Subcutaneous abdominal adipose tissue (tissue), 5 donors: ENCODE data around the gene THBS2.

Experiments used
- H3K27ac ChIP-seq: one replicate; pipeline ENCODE4 v1.7.0; 2013; ENCODE audit warnings: low read depth, mild to moderate bottlenecking, inconsistent platforms, low read length, moderate library complexity
- H3K27me3 ChIP-seq, 5 donors: one replicate each; pipeline ENCODE4 v1.7.0; 2013; ENCODE audit warnings: low read length in 5 of 5, inconsistent platforms in 1 of 5; ENCODE audit not compliant: control insufficient read depth in 5 of 5, insufficient read depth in 4 of 5
- H3K36me3 ChIP-seq, 5 donors: one replicate each; pipeline ENCODE4 v1.7.0; 2013; ENCODE audit warnings: low read length in 5 of 5; ENCODE audit not compliant: control insufficient read depth in 5 of 5, insufficient read depth in 5 of 5
- H3K4me1 ChIP-seq, 5 donors: one replicate each; pipeline ENCODE4 v1.7.0; 2013; ENCODE audit warnings: low read length in 5 of 5, mild to moderate bottlenecking in 3 of 5, moderate library complexity in 1 of 5; ENCODE audit not compliant: control insufficient read depth in 5 of 5, insufficient read depth in 5 of 5
- H3K4me3 ChIP-seq, 5 donors: one replicate each; pipeline ENCODE4 v1.7.0; 2013; ENCODE audit warnings: low read length in 5 of 5, low read depth in 1 of 5
- H3K9ac ChIP-seq, 5 donors: one replicate each; pipeline ENCODE4 v1.7.0; 2013; ENCODE audit warnings: low read length in 5 of 5, mild to moderate bottlenecking in 4 of 5, moderate library complexity in 3 of 5
- H3K9me3 ChIP-seq, 5 donors: one replicate each; pipeline ENCODE4 v1.7.0; 2013; ENCODE audit warnings: low read length in 5 of 5; ENCODE audit not compliant: control insufficient read depth in 5 of 5
- donor health status: healthy.
- donor health status: healthy.
- donor health status: healthy.
- donor health status: healthy.
- donor health status: healthy.

THBS2 gene

DNA sequence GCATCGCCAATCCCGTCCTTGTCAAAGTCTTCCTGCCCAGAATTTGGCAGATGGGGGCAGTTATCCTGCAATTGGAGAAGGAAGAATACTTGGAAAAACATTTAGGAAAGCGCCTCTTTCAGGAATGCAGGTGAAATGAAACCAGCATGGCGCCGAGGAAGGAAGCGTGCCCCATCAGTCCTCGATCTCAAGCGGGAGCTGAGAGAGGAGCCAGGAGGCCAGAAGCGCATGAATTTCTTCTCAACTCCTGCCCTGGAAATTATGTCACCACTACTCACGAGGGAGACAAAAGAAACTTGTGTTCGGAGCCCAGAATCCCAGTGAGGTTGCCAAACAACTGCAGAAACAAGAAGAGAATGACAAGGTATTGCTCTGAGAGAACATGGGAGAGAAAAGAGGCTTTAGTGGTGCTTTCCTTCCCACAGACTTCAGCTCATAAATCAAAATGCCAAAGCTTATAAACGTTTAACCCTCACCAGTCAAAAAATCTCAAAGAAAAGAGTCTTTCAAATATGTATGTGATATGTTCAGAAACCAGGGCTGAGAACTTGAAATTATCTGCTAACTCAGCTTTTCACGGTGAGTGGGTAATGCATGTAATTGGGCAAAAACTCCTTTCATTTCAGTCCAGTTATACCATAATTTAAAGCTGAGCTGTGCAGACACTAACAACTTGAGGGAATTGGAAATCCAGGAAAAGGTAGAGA is 23.9 kb downstream of the THBS2 start:
- H3K9me3 ChIP-seq: peaks cover 0 to 20% (median 0%) of the 10 kb centered on the region in 5 donors
- no peak overlapping the region for H3K27ac ChIP-seq
- H3K27me3 ChIP-seq: no peaks in the 10 kb centered on the region
- peaks cover 0 to 12% (median 7%) of the 10 kb centered on the region in 5 donors for H3K4me1 ChIP-seq
- H3K4me3 ChIP-seq: no peak overlapping the region
- H3K36me3 ChIP-seq: peaks cover 0 to 24% (median 6%) of the 10 kb centered on the region in 5 donors
- no peak overlapping the region for H3K9ac ChIP-seq

- peaks cover 0 to 2% (median 0%) of the 10 kb centered on the region in 5 donors for H3K27me3 ChIP-seq
- H3K36me3 ChIP-seq: peaks cover 0 to 14% (median 8%) of the 10 kb centered on the region in 5 donors
- no peak overlapping the region for H3K27ac ChIP-seq
- no peak overlapping the region for H3K4me3 ChIP-seq
- H3K9me3 ChIP-seq: peaks cover 0 to 12% (median 0%) of the 10 kb centered on the region in 5 donors
- H3K9ac ChIP-seq: no peak overlapping the region
- H3K4me1 ChIP-seq: peaks cover 0 to 12% (median 7%) of the 10 kb centered on the region in 5 donors
These were observed 26.5 kb downstream of the THBS2 start for GRCh38 chr6:169227116-169227515.

GRCh38 chr6:169225887-169226286 is 27.8 kb downstream of the THBS2 start:
- Histone ChIP-seq H3K27ac (no peak overlapping the region), H3K9ac (no peak overlapping the region), H3K9me3 (peaks cover 0 to 9% (median 0%) of the 10 kb centered on the region in 5 donors), H3K36me3 (peaks cover 0 to 11% (median 11%) of the 10 kb centered on the region in 5 donors), H3K4me3 (no peak overlapping the region), H3K27me3 (peaks cover 0 to 2% (median 0%) of the 10 kb centered on the region in 5 donors), H3K4me1 (peaks cover 0 to 12% (median 7%) of the 10 kb centered on the region in 5 donors)

GRCh38 chr6:169225131-169225576 is 28.5 kb downstream of the THBS2 start:
- peaks cover 5 to 19% (median 13%) of the 10 kb centered on the region in 5 donors for H3K4me1 ChIP-seq
- H3K9ac ChIP-seq: no peak overlapping the region
- no peak overlapping the region for H3K27ac ChIP-seq
- peaks cover 0 to 2% (median 0%) of the 10 kb centered on the region in 5 donors for H3K27me3 ChIP-seq
- H3K9me3 ChIP-seq: peaks cover 0 to 9% (median 0%) of the 10 kb centered on the region in 5 donors
- no peak overlapping the region for H3K4me3 ChIP-seq
- peaks cover 0 to 11% (median 11%) of the 10 kb centered on the region in 5 donors for H3K36me3 ChIP-seq

DNA sequence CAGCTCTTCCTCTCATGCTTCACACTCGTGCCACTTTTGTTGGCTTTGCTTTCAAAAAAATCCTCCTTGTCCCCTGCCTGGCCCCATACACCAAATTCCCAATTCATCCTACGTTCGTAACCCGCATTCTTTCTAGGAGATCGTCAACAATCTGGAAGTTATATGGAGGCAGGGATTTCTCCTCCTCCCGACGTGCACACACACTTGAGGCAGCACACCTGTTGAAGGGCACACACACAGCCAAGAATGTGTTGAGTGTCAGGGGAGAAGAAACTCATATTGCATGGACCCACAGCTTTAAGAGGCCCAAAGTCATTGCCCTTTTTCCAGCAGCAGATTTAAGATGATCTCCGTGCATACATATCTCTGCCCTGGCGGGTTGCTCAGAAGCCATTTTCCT is 28.9 kb downstream of the THBS2 start:
- Histone ChIP-seq H3K9ac (no peak overlapping the region), H3K27ac (no peak overlapping the region)

GRCh38 chr6:169224185-169224695 is 29.4 kb downstream of the THBS2 start:
- peaks cover 0 to 9% (median 0%) of the 10 kb centered on the region in 5 donors for H3K9me3 ChIP-seq
- H3K9ac ChIP-seq: no peak overlapping the region
- H3K4me3 ChIP-seq: no peak overlapping the region
- peaks cover 0 to 14% (median 11%) of the 10 kb centered on the region in 5 donors for H3K36me3 ChIP-seq
- H3K4me1 ChIP-seq: peaks cover 5 to 17% (median 11%) of the 10 kb centered on the region in 5 donors
- peaks cover 0 to 2% (median 0%) of the 10 kb centered on the region in 5 donors for H3K27me3 ChIP-seq
- no peak overlapping the region for H3K27ac ChIP-seq

More for the DNA sequence above, 28.9 kb downstream of the THBS2 start:
- peaks cover 0 to 14% (median 11%) of the 10 kb centered on the region in 5 donors for H3K36me3 ChIP-seq
- peaks cover 0 to 9% (median 0%) of the 10 kb centered on the region in 5 donors for H3K9me3 ChIP-seq
- H3K4me1 ChIP-seq: peaks cover 5 to 19% (median 15%) of the 10 kb centered on the region in 5 donors
- H3K27me3 ChIP-seq: peaks cover 0 to 2% (median 0%) of the 10 kb centered on the region in 5 donors
- no peak overlapping the region for H3K4me3 ChIP-seq

DNA sequence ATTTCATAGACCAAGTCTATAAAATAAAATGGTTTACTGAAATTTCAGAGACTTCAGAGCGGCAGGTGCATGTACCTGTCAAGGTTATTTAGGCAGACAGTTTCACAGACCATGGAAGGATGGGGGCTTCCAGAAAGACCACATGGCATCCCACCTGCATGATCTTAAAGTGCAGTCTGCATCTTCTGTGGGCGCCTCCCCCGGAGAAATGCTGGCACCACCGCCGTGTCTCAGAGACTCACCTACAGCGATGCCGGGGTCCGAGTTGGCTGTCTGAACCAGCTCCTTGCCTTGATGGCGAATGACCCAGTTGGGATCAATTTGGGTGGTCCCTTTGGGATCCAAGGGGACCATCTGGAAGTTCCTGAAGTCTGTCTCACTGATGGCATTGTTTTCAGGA is 30.6 kb downstream of the THBS2 start:
- Histone ChIP-seq H3K4me1 (peaks cover 5 to 17% (median 11%) of the 10 kb centered on the region in 5 donors), H3K4me3 (no peak overlapping the region), H3K36me3 (peaks cover 0 to 13% (median 11%) of the 10 kb centered on the region in 5 donors), H3K27ac (no peak overlapping the region), H3K9ac (no peak overlapping the region), H3K27me3 (peaks cover 0 to 2% (median 0%) of the 10 kb centered on the region in 5 donors), H3K9me3 (peaks cover 0 to 9% (median 0%) of the 10 kb centered on the region in 5 donors)

DNA sequence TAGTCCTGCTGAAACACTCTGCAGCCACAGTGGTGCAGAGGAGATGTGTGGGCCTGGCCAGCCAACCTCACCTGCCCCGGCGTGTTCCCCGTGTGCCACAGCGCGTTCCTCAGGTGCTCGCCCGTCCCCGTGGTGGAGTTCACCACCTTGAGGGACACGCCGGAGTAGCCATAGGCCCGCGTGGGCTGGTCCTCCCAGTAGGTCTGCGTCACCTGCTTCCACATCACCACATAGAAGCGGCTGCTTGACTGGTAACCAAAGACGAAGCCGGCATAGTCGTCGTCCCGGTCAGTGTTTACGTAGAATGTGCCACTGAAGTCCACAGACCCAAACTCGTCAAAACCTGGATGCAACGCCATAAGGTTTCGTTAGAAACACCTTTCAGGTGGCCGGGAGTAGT is 31.5 kb downstream of the THBS2 start:
- H3K27me3 ChIP-seq: peaks cover 0 to 2% (median 0%) of the 10 kb centered on the region in 5 donors
- H3K4me3 ChIP-seq: no peak overlapping the region
- no peak overlapping the region for H3K9ac ChIP-seq
- peaks cover 0 to 11% (median 10%) of the 10 kb centered on the region in 5 donors for H3K36me3 ChIP-seq
- H3K27ac ChIP-seq: no peak overlapping the region
- H3K4me1 ChIP-seq: peaks cover 5 to 18% (median 13%) of the 10 kb centered on the region in 5 donors
- H3K9me3 ChIP-seq: peaks cover 0 to 9% (median 0%) of the 10 kb centered on the region in 5 donors

DNA sequence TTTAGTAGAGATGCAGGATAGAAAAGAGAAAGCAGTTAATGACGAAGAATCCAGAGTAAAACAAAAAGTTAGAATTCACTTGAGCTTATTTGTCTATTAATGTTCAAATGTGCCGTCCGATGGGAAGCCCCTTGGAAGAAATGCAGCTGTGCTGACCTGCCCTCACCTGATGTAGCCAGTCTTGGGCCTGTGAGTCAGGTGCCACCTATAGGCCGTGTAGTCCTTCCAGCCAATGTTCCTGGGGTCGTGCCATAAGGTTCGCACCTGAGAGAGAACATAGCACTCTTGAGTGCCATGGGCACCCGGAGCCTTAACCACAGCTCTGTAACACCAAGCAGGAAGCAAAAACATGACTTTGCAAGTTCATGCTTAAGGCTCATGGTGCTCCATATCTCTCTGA is 32.4 kb downstream of the THBS2 start:
- Histone ChIP-seq H3K27ac (no peak overlapping the region), H3K9ac (no peak overlapping the region), H3K27me3 (peaks cover 0 to 2% (median 0%) of the 10 kb centered on the region in 5 donors), H3K4me1 (peaks cover 5 to 25% (median 18%) of the 10 kb centered on the region in 5 donors), H3K9me3 (peaks cover 0 to 9% (median 0%) of the 10 kb centered on the region in 5 donors), H3K36me3 (peaks cover 0 to 11% (median 8%) of the 10 kb centered on the region in 5 donors), H3K4me3 (no peak overlapping the region)
